ENCODE results near the gene POLN. TPM values are rescaled to one million over a fixed set of nuclear protein-coding genes. Genes with fewer than 3 reads are reported as not detected.

The POLN gene
- polyA plus RNA-seq, 1 donor (not counting 4 experiments of a cell fraction or from before 2014, with no cell fraction given), result 1.3 TPM

- no peak for FAIRE-seq
- H3K9me3 ChIP-seq (ENCODE audit: control insufficient read depth, low read depth, low read length), result no peaks in the 10 kb centered on the region
- dilution Hi-C loops (cut with MboI; ENCODE audit: extremely low pct_ligation_motif_present, low sequenced_read_pairs), result no loop called here
These were observed 198.4 kb downstream of the POLN start for GRCh38 chr4:2043396-2044118.

GRCh38 chr4:2042947-2043395 is 198.9 kb downstream of the POLN start:
- no peaks in the 10 kb centered on the region for H3K9me1 ChIP-seq (ENCODE audit: control insufficient read depth, extremely low read depth, insufficient read depth, low read length)
- no peak for TF ChIP-seq CTCF (optimal IDR thresholded peaks at IDR 0.05 in 1 of 3, IDR thresholded peaks at IDR 0.05 in 1 of 3, conservative IDR thresholded peaks at IDR 0.05 in 1 of 3; ENCODE audit: extremely low read depth in 1 of 3, insufficient read depth in 2 of 3, low read length in 3 of 3)
- TF ChIP-seq EZH2 (IDR thresholded peaks at IDR 0.05; ENCODE audit: low read length), result no peak
- dilution Hi-C loops (cut with MboI; ENCODE audit: extremely low pct_ligation_motif_present, low sequenced_read_pairs), result no loop called here
- DNase-seq (ENCODE audit: low read depth, low spot score) (no peak), FAIRE-seq (no peak)
- H3K4me2 ChIP-seq (ENCODE audit: control insufficient read depth, extremely low read depth, insufficient read depth, low read depth, low read length), result peak overlapping the region; percentile 10
- no peaks in the 10 kb centered on the region for H4K20me1 ChIP-seq (ENCODE audit: control insufficient read depth, extremely low read depth, insufficient read depth, low read length)
- no peak overlapping the region for H3K9ac ChIP-seq (ENCODE audit: control insufficient read depth, extremely low read depth, insufficient read depth, low read length)
- no peaks in the 10 kb centered on the region for H3K79me2 ChIP-seq (ENCODE audit: control insufficient read depth, insufficient read depth, low read length)
- peaks cover 43% of the 10 kb centered on the region for H3K27me3 ChIP-seq (ENCODE audit: control insufficient read depth, extremely low read depth, insufficient read depth, low read length)
- H3K9me3 ChIP-seq (ENCODE audit: control insufficient read depth, low read depth, low read length), result no peaks in the 10 kb centered on the region
- no peak overlapping the region for H2AFZ ChIP-seq (ENCODE audit: control insufficient read depth, low read length)
- no peak overlapping the region for H3K27ac ChIP-seq (ENCODE audit: control insufficient read depth, insufficient read depth, low read length)
- H3K4me3 ChIP-seq (ENCODE audit: control insufficient read depth in 2 of 3, extremely low read depth in 1 of 3, insufficient read depth in 2 of 3, low read depth in 1 of 3, low read length in 3 of 3), result peak overlapping the region in 1 of 3 experiments; percentile 80
- H3K36me3 ChIP-seq (ENCODE audit: control insufficient read depth in 2 of 2, extremely low read depth in 1 of 2, insufficient read depth in 2 of 2, low read length in 2 of 2), result no peaks in the 10 kb centered on the region
- H3K4me1 ChIP-seq (ENCODE audit: control insufficient read depth, extremely low read depth, insufficient read depth, low read length), result no peaks in the 10 kb centered on the region

More at GRCh38 chr4:2043396-2044118, 198.4 kb downstream of the POLN start:
- no peak for DNase-seq (ENCODE audit: low read depth, low spot score)
- Histone ChIP-seq H3K27ac (ENCODE audit: control insufficient read depth, insufficient read depth, low read length) (no peak overlapping the region), H3K9me1 (ENCODE audit: control insufficient read depth, extremely low read depth, insufficient read depth, low read length) (no peaks in the 10 kb centered on the region), H3K27me3 (ENCODE audit: control insufficient read depth, extremely low read depth, insufficient read depth, low read length) (peaks cover 43% of the 10 kb centered on the region), H4K20me1 (ENCODE audit: control insufficient read depth, extremely low read depth, insufficient read depth, low read length) (no peaks in the 10 kb centered on the region), H3K4me1 (ENCODE audit: control insufficient read depth, extremely low read depth, insufficient read depth, low read length) (no peaks in the 10 kb centered on the region), H3K4me3 (ENCODE audit: control insufficient read depth in 2 of 3, extremely low read depth in 1 of 3, insufficient read depth in 2 of 3, low read depth in 1 of 3, low read length in 3 of 3) (no peak overlapping the region), H3K4me2 (ENCODE audit: control insufficient read depth, extremely low read depth, insufficient read depth, low read depth, low read length) (no peak overlapping the region), H3K79me2 (ENCODE audit: control insufficient read depth, insufficient read depth, low read length) (no peaks in the 10 kb centered on the region), H3K9ac (ENCODE audit: control insufficient read depth, extremely low read depth, insufficient read depth, low read length) (no peak overlapping the region), H3K36me3 (ENCODE audit: control insufficient read depth in 2 of 2, extremely low read depth in 1 of 2, insufficient read depth in 2 of 2, low read length in 2 of 2) (no peaks in the 10 kb centered on the region), H2AFZ (ENCODE audit: control insufficient read depth, low read length) (no peak overlapping the region)
- TF ChIP-seq EZH2 (IDR thresholded peaks at IDR 0.05; ENCODE audit: low read length) (no peak), CTCF (optimal IDR thresholded peaks at IDR 0.05 in 1 of 3, IDR thresholded peaks at IDR 0.05 in 1 of 3, conservative IDR thresholded peaks at IDR 0.05 in 1 of 3; ENCODE audit: extremely low read depth in 1 of 3, insufficient read depth in 2 of 3, low read length in 3 of 3) (no peak)

All from keratinocyte (primary cell).